Endothelial cell of umbilical vein (primary cell): ENCODE results near the gene CTDP1. TPM values are rescaled to one million over a fixed set of nuclear protein-coding genes. Genes with fewer than 3 reads are reported as not detected.
A peak's percentile ranks its signal among the peaks of the same experiment; 100 is the strongest.
"Not testable (repeated sequence)": the region's sequence is repeated elsewhere in the genome, so short reads cannot be mapped to it uniquely, and the experiment has no call there.

Experiments used
- BruUV-seq: library from RNA; stranded (reverse); fragments of 400-500 nt; replicated peaks from 2 replicates; lab custom pipeline; 2021; lab: Mats Ljungman, UMichigan
- CTCF ChIA-PET: fragments of 300-600, 350-600 bp; sonication (Branson Sonifier 250); formaldehyde crosslinking; loops from one replicate; lab custom pipeline; 2021; ENCODE audit warnings: antibody characterized with exemption, inconsistent platforms; lab: Charles Lee
- POLR2A ChIA-PET: fragments of 300-600, 350-600 bp; sonication (Branson Sonifier 250); formaldehyde crosslinking; loops from one replicate; lab custom pipeline; 2021; ENCODE audit warnings: antibody characterized with exemption, inconsistent platforms; lab: Charles Lee
- DNase-seq: peaks from one replicate; pipeline ENCODE4 v3.0.0-alpha.2; 2011; ENCODE audit warnings: low read depth, low spot score
- FAIRE-seq: peaks from 2 replicates; lab custom pipeline; 2011; peaks lifted over from hg19 to GRCh38; lab: Jason Lieb, UNC
- H2AFZ ChIP-seq: 2 replicates; pipeline ENCODE4 v1.6.0; 2012; ENCODE audit warnings: low read depth, low read length, control low read depth, inconsistent platforms
- H3K27ac ChIP-seq: 2 replicates; pipeline ENCODE4 v1.5.1; 2011; ENCODE audit warnings: low read depth, mild to moderate bottlenecking, control low read depth, low read length, moderate library complexity; ENCODE audit not compliant: insufficient read depth
- H3K27me3 ChIP-seq, 2 experiments: 2 replicates each; pipeline versions ENCODE4 v1.6.0 to v1.6.1; 2011; ENCODE audit warnings: low read length in 2 of 2, mixed read lengths in 1 of 2; ENCODE audit not compliant: control insufficient read depth in 2 of 2, insufficient read depth in 2 of 2
- H3K36me3 ChIP-seq, 2 experiments: 2 replicates in 1 of 2; 3 replicates in 1 of 2; pipeline ENCODE4 v1.5.1; 2011; ENCODE audit warnings: low read length in 2 of 2, mild to moderate bottlenecking in 1 of 2, moderate library complexity in 1 of 2; ENCODE audit not compliant: control insufficient read depth in 2 of 2, insufficient read depth in 2 of 2; ENCODE audit errors: extremely low read depth in 1 of 2
- H3K4me1 ChIP-seq: 3 replicates; pipeline ENCODE4 v1.5.1; 2011; ENCODE audit warnings: mild to moderate bottlenecking, low read length; ENCODE audit not compliant: control insufficient read depth, insufficient read depth; ENCODE audit errors: extremely low read depth
- H3K4me2 ChIP-seq: 2 replicates; pipeline ENCODE4 v1.6.1; 2011; ENCODE audit warnings: low read length, control low read depth, mixed read lengths; ENCODE audit not compliant: insufficient read depth
- H3K4me3 ChIP-seq, 3 experiments: fragments of 200-600 bp in 1 of 3; sonication (generic), shearing (Covaris generic) in 1 of 3; replicated peaks in 1 of 3; 2 replicates each; pipeline ENCODE4 v1.5.1; 2011 to 2016; ENCODE audit warnings: control low read depth in 3 of 3, low read length in 3 of 3, mild to moderate bottlenecking in 2 of 3, inconsistent platforms in 1 of 3, low read depth in 1 of 3, moderate library complexity in 1 of 3; ENCODE audit not compliant: insufficient read depth in 1 of 3
- H3K79me2 ChIP-seq: 2 replicates; pipeline ENCODE4 v1.6.0; 2012; ENCODE audit warnings: low read length, inconsistent platforms; ENCODE audit not compliant: control insufficient read depth, insufficient read depth
- H3K9ac ChIP-seq: replicated peaks from 2 replicates; pipeline ENCODE3; 2011; ENCODE audit warnings: low read length, control low read depth; ENCODE audit not compliant: insufficient read depth; ENCODE audit errors: extremely low read depth
- H3K9me1 ChIP-seq: replicated peaks from 3 replicates; pipeline ENCODE4 v1.6.0; 2011; ENCODE audit warnings: mild to moderate bottlenecking, low read length; ENCODE audit not compliant: control insufficient read depth, insufficient read depth; ENCODE audit errors: extremely low read depth
- H3K9me3 ChIP-seq: replicated peaks from 2 replicates; pipeline ENCODE4 v1.5.1; 2012; ENCODE audit warnings: low read length, inconsistent platforms; ENCODE audit not compliant: control insufficient read depth, insufficient read depth
- H4K20me1 ChIP-seq: replicated peaks from 2 replicates; pipeline ENCODE3; 2011; ENCODE audit warnings: mild to moderate bottlenecking, low read length; ENCODE audit not compliant: control insufficient read depth, insufficient read depth; ENCODE audit errors: extremely low read depth
- CTCF ChIP-seq, 2 donors: IDR thresholded peaks; 1 replicate in 1 of 2; 2 replicates in 1 of 2; pipeline ENCODE4 v1.5.1; 2011; ENCODE audit warnings: low read length in 2 of 2, mild to moderate bottlenecking in 2 of 2, moderate library complexity in 2 of 2, control low read depth in 1 of 2, inconsistent platforms in 1 of 2, low read depth in 1 of 2; ENCODE audit not compliant: insufficient read depth in 1 of 2; ENCODE audit errors: extremely low read depth in 1 of 2
- EZH2 ChIP-seq: IDR thresholded peaks from 2 replicates; pipeline ENCODE4 v1.6.1; 2012; ENCODE audit warnings: borderline replicate concordance, low read depth, mild to moderate bottlenecking, moderate library complexity, low read length, inconsistent platforms; ENCODE audit not compliant: severe bottlenecking
- FOS ChIP-seq: IDR thresholded peaks from 2 replicates; pipeline ENCODE4 v1.6.1; 2011; ENCODE audit warnings: mild to moderate bottlenecking, low read length, moderate library complexity, borderline replicate concordance; ENCODE audit not compliant: insufficient read depth
- GATA2 ChIP-seq: IDR thresholded peaks from 2 replicates; pipeline ENCODE4 v1.7.0; 2011; ENCODE audit warnings: low read depth, mild to moderate bottlenecking, moderate library complexity, mixed read lengths, low read length; ENCODE audit not compliant: insufficient read length, insufficient read depth
- JUN ChIP-seq: IDR thresholded peaks from 2 replicates; pipeline ENCODE4 v1.6.1; 2011; ENCODE audit warnings: borderline replicate concordance, low read depth; ENCODE audit not compliant: insufficient read length, insufficient read depth
- MYC ChIP-seq: IDR thresholded peaks from one replicate; pipeline ENCODE4 v1.6.1; 2011; ENCODE audit warnings: mild to moderate bottlenecking, low read depth, low read length
- POLR2A ChIP-seq: IDR thresholded peaks from 2 replicates; pipeline ENCODE4 v1.6.1; 2012; ENCODE audit warnings: low read depth, mild to moderate bottlenecking, control low read depth, low read length
- POLR2AphosphoS5 ChIP-seq: IDR thresholded peaks from 2 replicates; pipeline ENCODE4 v1.6.1; 2012; ENCODE audit warnings: low read depth, mild to moderate bottlenecking, control low read depth, low read length, moderate library complexity; ENCODE audit not compliant: insufficient read depth
- dilution Hi-C: fragments of 300-500 bp; cut with MboI; formaldehyde crosslinking; loops from one replicate; pipeline ENCODE4 v1.15.0; 2019; ENCODE audit warnings: low sequenced_read_pairs; ENCODE audit not compliant: extremely low pct_ligation_motif_present
- intact Hi-C: fragments of 100-400 bp; cut with micrococcal nuclease; formaldehyde crosslinking; loops from one replicate; pipeline ENCODE4 v1.10.0; 2022
- polyA plus RNA-seq, 4 experiments: library from polyadenylated mRNA; depleted of rRNA in 3 of 4; stranded (reverse) in 3 of 4; unstranded in 1 of 4; fragments of >200 nt; gene quantifications; 2 replicates each; pipeline versions ENCODE4 v1.2.1 to v1.2.3, GENCODE V29; 2011 to 2012; ENCODE audit warnings: missing spikeins in 1 of 4
- total RNA-seq: library from RNA; stranded (reverse); gene quantifications from 2 replicates; pipeline ENCODE4 v1.2.3, GENCODE V29; 2021
- TF ChIP-seq, protein P1 (sequence below): IDR thresholded peaks from 2 replicates; pipeline ENCODE4 v1.6.1; 2011; ENCODE audit not compliant: insufficient read depth, insufficient read length

Gene CTDP1
- total and polyA plus RNA-seq, 2 donors (not counting 3 experiments of a cell fraction or from before 2014, with no cell fraction given): 15.3 to 27.6 TPM

GRCh38 chr18:79730804-79731203 lies 51.2 kb downstream of the CTDP1 start:
- no peak overlapping the region for H2AFZ ChIP-seq
- peaks cover 2% of the 10 kb centered on the region for H3K79me2 ChIP-seq
- dilution Hi-C loops: no loop called here
- no TSS peak for BruUV-seq
- DNase-seq (no peak), FAIRE-seq (no peak)
- no peaks in the 10 kb centered on the region for H3K27me3 ChIP-seq
- no peak overlapping the region for H3K27ac ChIP-seq
- no peaks in the 10 kb centered on the region for H3K9me1 ChIP-seq
- H3K4me2 ChIP-seq: no peak overlapping the region
- POLR2A ChIA-PET: no interaction called here
- H3K36me3 ChIP-seq: peaks cover 5 to 23% of the 10 kb centered on the region in 2 experiments
- no peaks in the 10 kb centered on the region for H3K9me3 ChIP-seq
- TF ChIP-seq POLR2AphosphoS5: no peak
- TF ChIP-seq, protein P1, sequence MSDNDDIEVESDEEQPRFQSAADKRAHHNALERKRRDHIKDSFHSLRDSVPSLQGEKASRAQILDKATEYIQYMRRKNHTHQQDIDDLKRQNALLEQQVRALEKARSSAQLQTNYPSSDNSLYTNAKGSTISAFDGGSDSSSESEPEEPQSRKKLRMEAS: no peak
- no peak for TF ChIP-seq GATA2
- no peak for TF ChIP-seq FOS
- TF ChIP-seq POLR2A: no peak
- no peak for TF ChIP-seq MYC
- no peak for TF ChIP-seq CTCF (IDR thresholded peaks at IDR 0.05; ENCODE audit: extremely low read depth in 1 of 2, insufficient read depth in 1 of 2, low read depth in 1 of 2, low read length in 2 of 2)
- TF ChIP-seq EZH2: no peak
- TF ChIP-seq JUN: no peak
- no peaks in the 10 kb centered on the region for H3K4me1 ChIP-seq
- CTCF ChIA-PET: no interaction called here
- H4K20me1 ChIP-seq: no peaks in the 10 kb centered on the region
- no peak overlapping the region for H3K9ac ChIP-seq
- intact Hi-C loops: no loop called here
- H3K4me3 ChIP-seq: no peak overlapping the region

GRCh38 chr18:79731881-79732720 lies 52.5 kb downstream of the CTDP1 start:
- POLR2A ChIA-PET, H3K9me1 ChIP-seq, H3K4me1 ChIP-seq, H2AFZ ChIP-seq, H3K27ac ChIP-seq, CTCF ChIA-PET, intact Hi-C loops, H3K4me3 ChIP-seq, H3K9ac ChIP-seq, H4K20me1 ChIP-seq, H3K27me3 ChIP-seq, dilution Hi-C loops, BruUV-seq, H3K79me2 ChIP-seq, DNase-seq, H3K4me2 ChIP-seq, H3K9me3 ChIP-seq: not testable (repeated sequence)
- peaks cover 5 to 27% of the 10 kb centered on the region in 2 experiments for H3K36me3 ChIP-seq
- peak; percentile 50 for FAIRE-seq
